OCI-LY3 (cell line): ENCODE results near the gene HAUS7.

Experiments used
- EZH2phosphoT487 ChIP-seq: fragments of 200-600 bp; shearing (Covaris generic); IDR thresholded peaks from 2 replicates; pipeline ENCODE4 v1.6.1; 2018; ENCODE audit warnings: antibody characterized with exemption, mixed run types, low read depth
- TF ChIP-seq, protein P1 (sequence below): fragments of 200-600, 300-600 bp; sonication (generic); IDR thresholded peaks from 2 replicates; pipeline ENCODE4 v1.5.1; 2014; ENCODE audit warnings: antibody characterized with exemption, low read length, low read depth

GRCh38 chrX:153504445-153505016, 34.2 kb upstream of the HAUS7 start:
- TF ChIP-seq, protein P1, sequence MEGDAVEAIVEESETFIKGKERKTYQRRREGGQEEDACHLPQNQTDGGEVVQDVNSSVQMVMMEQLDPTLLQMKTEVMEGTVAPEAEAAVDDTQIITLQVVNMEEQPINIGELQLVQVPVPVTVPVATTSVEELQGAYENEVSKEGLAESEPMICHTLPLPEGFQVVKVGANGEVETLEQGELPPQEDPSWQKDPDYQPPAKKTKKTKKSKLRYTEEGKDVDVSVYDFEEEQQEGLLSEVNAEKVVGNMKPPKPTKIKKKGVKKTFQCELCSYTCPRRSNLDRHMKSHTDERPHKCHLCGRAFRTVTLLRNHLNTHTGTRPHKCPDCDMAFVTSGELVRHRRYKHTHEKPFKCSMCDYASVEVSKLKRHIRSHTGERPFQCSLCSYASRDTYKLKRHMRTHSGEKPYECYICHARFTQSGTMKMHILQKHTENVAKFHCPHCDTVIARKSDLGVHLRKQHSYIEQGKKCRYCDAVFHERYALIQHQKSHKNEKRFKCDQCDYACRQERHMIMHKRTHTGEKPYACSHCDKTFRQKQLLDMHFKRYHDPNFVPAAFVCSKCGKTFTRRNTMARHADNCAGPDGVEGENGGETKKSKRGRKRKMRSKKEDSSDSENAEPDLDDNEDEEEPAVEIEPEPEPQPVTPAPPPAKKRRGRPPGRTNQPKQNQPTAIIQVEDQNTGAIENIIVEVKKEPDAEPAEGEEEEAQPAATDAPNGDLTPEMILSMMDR = no peak
- TF ChIP-seq EZH2phosphoT487 = no peak
